Measurements from ENCODE around the gene NCBP3. TPM values are rescaled to one million over a fixed set of nuclear protein-coding genes. Genes with fewer than 3 reads are reported as not detected.

NCBP3 gene
- total RNA-seq, 1 experiment from 2014 or later, result 58.5 TPM

DNA sequence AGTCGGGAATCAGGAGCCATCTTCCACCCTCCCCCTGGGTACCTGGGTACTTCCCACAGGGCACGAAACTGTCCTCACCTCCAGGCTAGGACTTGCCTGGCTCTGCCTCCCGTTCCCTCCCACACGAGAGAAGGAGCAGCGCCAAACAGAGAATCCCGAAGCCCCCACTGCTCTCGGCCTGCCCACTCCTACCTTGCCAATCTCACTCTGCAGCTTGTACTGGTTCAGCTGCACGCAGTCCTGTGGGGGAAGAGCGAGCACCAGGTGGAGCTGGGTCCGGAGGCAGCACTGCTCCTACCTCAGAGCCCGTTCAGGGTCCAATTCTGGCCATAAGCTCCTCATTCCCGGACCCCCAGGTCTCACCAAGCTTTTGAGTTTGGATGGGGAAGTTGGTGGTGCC lies 38.1 kb upstream of the NCBP3 start:
- intact Hi-C loops (cut with micrococcal nuclease; ENCODE audit: unreplicated experiment), result no loop called here
- Histone ChIP-seq H3K36me3 (ENCODE audit: low read depth) (no peaks in the 10 kb centered on the region), H3K4me1 (replicated peaks; ENCODE audit: insufficient read depth) (peaks cover 36% of the 10 kb centered on the region), H3K9me2 (ENCODE audit: insufficient read depth) (no peaks in the 10 kb centered on the region), H3K9me3 (ENCODE audit: insufficient read depth, low read depth) (no peaks in the 10 kb centered on the region), H3K27ac (no peak overlapping the region), H4K20me1 (ENCODE audit: insufficient read depth) (no peaks in the 10 kb centered on the region), H3K4me3 (no peak overlapping the region), H3F3A (ENCODE audit: insufficient read depth, low read depth) (peaks cover 30% of the 10 kb centered on the region; the same call in 1 of the 2 replicates), H3K79me2 (ENCODE audit: low read depth) (peaks cover 16% of the 10 kb centered on the region), H2AFZ (no peak overlapping the region), H3K4me2 (no peak overlapping the region), H3K27me3 (ENCODE audit: insufficient read depth, low read depth) (no peaks in the 10 kb centered on the region)
- no peak for DNase-seq
- no TSS peak for BruUV-seq (replicated peaks)
- no peak for TF ChIP-seq EZH2 (IDR thresholded peaks at IDR 0.05; ENCODE audit: low read depth)
- TF ChIP-seq, protein P1, sequence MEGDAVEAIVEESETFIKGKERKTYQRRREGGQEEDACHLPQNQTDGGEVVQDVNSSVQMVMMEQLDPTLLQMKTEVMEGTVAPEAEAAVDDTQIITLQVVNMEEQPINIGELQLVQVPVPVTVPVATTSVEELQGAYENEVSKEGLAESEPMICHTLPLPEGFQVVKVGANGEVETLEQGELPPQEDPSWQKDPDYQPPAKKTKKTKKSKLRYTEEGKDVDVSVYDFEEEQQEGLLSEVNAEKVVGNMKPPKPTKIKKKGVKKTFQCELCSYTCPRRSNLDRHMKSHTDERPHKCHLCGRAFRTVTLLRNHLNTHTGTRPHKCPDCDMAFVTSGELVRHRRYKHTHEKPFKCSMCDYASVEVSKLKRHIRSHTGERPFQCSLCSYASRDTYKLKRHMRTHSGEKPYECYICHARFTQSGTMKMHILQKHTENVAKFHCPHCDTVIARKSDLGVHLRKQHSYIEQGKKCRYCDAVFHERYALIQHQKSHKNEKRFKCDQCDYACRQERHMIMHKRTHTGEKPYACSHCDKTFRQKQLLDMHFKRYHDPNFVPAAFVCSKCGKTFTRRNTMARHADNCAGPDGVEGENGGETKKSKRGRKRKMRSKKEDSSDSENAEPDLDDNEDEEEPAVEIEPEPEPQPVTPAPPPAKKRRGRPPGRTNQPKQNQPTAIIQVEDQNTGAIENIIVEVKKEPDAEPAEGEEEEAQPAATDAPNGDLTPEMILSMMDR (conservative IDR thresholded peaks at IDR 0.05), result no peak
- ChIA-PET POLR2A (ENCODE audit: unreplicated experiment) (no interaction called here), CTCF (no interaction called here)

DNA sequence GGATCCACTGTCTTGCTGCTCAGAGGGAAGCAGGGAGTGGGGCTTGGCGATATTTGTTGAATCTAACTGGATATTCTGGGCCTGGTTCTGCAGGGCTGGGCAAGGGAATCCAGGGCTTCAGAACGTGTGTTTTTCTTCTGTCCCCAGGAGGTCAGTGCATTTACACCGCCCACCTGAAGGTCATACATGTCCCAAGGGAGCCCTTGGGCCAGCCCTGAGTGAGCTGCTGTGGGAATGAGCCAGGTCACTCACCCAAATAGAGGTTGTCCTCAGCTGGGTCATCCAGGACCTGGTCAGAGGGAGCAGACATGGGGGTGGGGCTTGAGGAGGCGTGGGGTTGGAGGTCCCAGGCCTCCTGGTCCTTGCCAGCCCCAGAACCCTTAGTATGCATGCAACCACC lies 36.2 kb upstream of the NCBP3 start:
- H3K4me2 ChIP-seq, result no peak overlapping the region
- H3K27me3 ChIP-seq (ENCODE audit: insufficient read depth, low read depth), result no peaks in the 10 kb centered on the region
- peaks cover 12% of the 10 kb centered on the region; the same call in 1 of the 2 replicates for H3F3A ChIP-seq (ENCODE audit: insufficient read depth, low read depth)
- peaks cover 11% of the 10 kb centered on the region for H3K79me2 ChIP-seq (ENCODE audit: low read depth)
- POLR2A ChIA-PET (ENCODE audit: unreplicated experiment), result no interaction called here
- intact Hi-C loops (cut with micrococcal nuclease; ENCODE audit: unreplicated experiment), result no loop called here
- no peaks in the 10 kb centered on the region for H3K9me3 ChIP-seq (ENCODE audit: insufficient read depth, low read depth)
- DNase-seq, result no peak
- no peaks in the 10 kb centered on the region for H3K9me2 ChIP-seq (ENCODE audit: insufficient read depth)
- CTCF ChIA-PET, result no interaction called here
- H3K27ac ChIP-seq, result no peak overlapping the region
- H3K4me3 ChIP-seq, result no peak overlapping the region
- no TSS peak for BruUV-seq (replicated peaks)
- H4K20me1 ChIP-seq (ENCODE audit: insufficient read depth), result no peaks in the 10 kb centered on the region
- no peak for TF ChIP-seq EZH2 (IDR thresholded peaks at IDR 0.05; ENCODE audit: low read depth)
- TF ChIP-seq, protein P1 (conservative IDR thresholded peaks at IDR 0.05), result no peak
- peaks cover 18% of the 10 kb centered on the region for H3K4me1 ChIP-seq (replicated peaks; ENCODE audit: insufficient read depth)
- H2AFZ ChIP-seq, result no peak overlapping the region
- no peaks in the 10 kb centered on the region for H3K36me3 ChIP-seq (ENCODE audit: low read depth)

DNA sequence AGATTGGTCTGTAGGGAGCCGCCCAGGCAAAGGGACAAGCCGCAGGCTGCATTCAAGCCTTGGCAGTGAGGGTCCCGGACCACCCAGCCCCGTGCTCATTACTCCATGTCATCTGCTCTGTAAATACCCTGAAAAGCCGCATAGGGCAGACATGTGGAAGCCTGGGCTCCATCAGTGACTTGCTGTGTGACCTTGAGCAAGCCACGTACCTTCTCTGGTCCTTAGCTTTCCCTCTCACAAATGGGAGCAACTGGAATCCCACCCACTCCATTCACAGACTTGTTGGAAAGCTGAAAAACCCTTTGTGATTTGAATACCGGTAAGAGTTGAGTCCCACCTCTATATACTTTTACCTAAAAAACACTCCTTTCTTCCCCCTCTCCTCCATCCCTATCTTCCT lies 34.9 kb upstream of the NCBP3 start:
- Histone ChIP-seq H2AFZ (no peak overlapping the region), H3F3A (ENCODE audit: insufficient read depth, low read depth) (peaks cover 5% of the 10 kb centered on the region; the same call in 1 of the 2 replicates), H3K4me1 (replicated peaks; ENCODE audit: insufficient read depth) (peaks cover 7% of the 10 kb centered on the region), H3K9me2 (ENCODE audit: insufficient read depth) (no peaks in the 10 kb centered on the region), H3K79me2 (ENCODE audit: low read depth) (no peaks in the 10 kb centered on the region), H3K4me3 (no peak overlapping the region), H3K27ac (no peak overlapping the region), H3K36me3 (ENCODE audit: low read depth) (no peaks in the 10 kb centered on the region), H3K9me3 (ENCODE audit: insufficient read depth, low read depth) (no peaks in the 10 kb centered on the region), H4K20me1 (ENCODE audit: insufficient read depth) (no peaks in the 10 kb centered on the region), H3K4me2 (no peak overlapping the region), H3K27me3 (ENCODE audit: insufficient read depth, low read depth) (no peaks in the 10 kb centered on the region)
- CTCF ChIA-PET, result no interaction called here
- no TSS peak for BruUV-seq (replicated peaks)
- POLR2A ChIA-PET (ENCODE audit: unreplicated experiment), result no interaction called here
- intact Hi-C loops (cut with micrococcal nuclease; ENCODE audit: unreplicated experiment), result no loop called here
- no peak for TF ChIP-seq EZH2 (IDR thresholded peaks at IDR 0.05; ENCODE audit: low read depth)
- TF ChIP-seq, protein P1 (conservative IDR thresholded peaks at IDR 0.05), result no peak
- no peak for DNase-seq
